ENCODE results near the gene NDUFC2. TPM values are rescaled to one million over a fixed set of nuclear protein-coding genes. Genes with fewer than 3 reads are reported as not detected.

Gene NDUFC2
- total and polyA plus RNA-seq, 2 of the 8 experiments (the other 6 are each of a cell fraction or from before 2014, with no cell fraction given), result 216 to 356 TPM

DNA sequence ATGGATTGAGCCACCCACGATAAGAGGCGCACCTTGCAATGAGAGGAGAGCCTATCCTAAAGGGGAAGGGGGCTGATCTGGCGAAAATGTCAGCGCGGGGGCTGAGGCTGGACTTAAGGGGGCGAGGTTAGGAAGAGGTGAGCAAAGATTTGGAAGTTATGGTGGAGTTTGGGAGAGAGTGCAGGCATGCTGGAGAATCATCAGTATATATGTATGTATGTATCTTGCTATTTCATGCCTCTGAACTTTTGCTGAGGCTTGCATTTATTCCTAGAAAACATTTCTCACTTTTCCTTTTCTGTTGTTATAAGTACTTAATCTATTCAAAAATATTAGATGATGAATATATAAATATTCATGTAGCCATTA, 33.2 kb downstream of the NDUFC2 start:
- Histone ChIP-seq H2BK12ac (ENCODE audit: low read depth, low read length) (no peak overlapping the region), H4K5ac (ENCODE audit: insufficient read length, low read depth, low read length) (no peak overlapping the region), H3K14ac (ENCODE audit: insufficient read length) (no peak overlapping the region), H3K4me1 (replicated peaks in 1 of 4; ENCODE audit: control insufficient read depth in 3 of 4, insufficient read depth in 4 of 4, low read length in 3 of 4) (peaks cover 0 to 10% (median 2%) of the 10 kb centered on the region in 4 experiments; a peak in 5 of 7 replicates), H3K9me3 (ENCODE audit: insufficient read depth in 2 of 2, low read depth in 1 of 2, low read length in 1 of 2) (no peaks in the 10 kb centered on the region), H3K27ac (ENCODE audit: low read depth, low read length) (no peak overlapping the region), H2AFZ (ENCODE audit: low read length) (peak overlapping the region; percentile 88; the same call in 1 of the 2 replicates), H2AK5ac (ENCODE audit: low read depth, low read length) (no peak overlapping the region), H3K4ac (replicated peaks; ENCODE audit: insufficient read length, low read depth, low read length) (no peak overlapping the region), H2BK15ac (ENCODE audit: low read length) (no peak overlapping the region), H3K56ac (replicated peaks; ENCODE audit: insufficient read length, low read depth, low read length) (no peak overlapping the region), H3K9ac (replicated peaks in 1 of 4; ENCODE audit: extremely low read depth in 1 of 4, low read depth in 3 of 4, low read length in 3 of 4) (no peak overlapping the region; a peak in 1 of 7 replicates), H3K23me2 (ENCODE audit: low read depth, low read length) (peaks cover 2% of the 10 kb centered on the region; the same call in 1 of the 2 replicates), H3K18ac (ENCODE audit: extremely low read depth, low read length) (0 out of 2 replicates have a peak overlapping the region, but pooled peaks have one; percentile 73), H4K8ac (ENCODE audit: extremely low read depth, insufficient read depth, low read length) (no peak overlapping the region), H2BK120ac (replicated peaks; ENCODE audit: low read depth, low read length) (no peak overlapping the region), H2BK20ac (ENCODE audit: low read length) (no peak overlapping the region), H3K4me3 (ENCODE audit: extremely low read depth in 1 of 4, insufficient read depth in 2 of 4, low read depth in 3 of 4, low read length in 4 of 4) (peak overlapping the region in 2 of 4 experiments; percentile 3 to 44; a peak in 1 of 8 replicates), H4K91ac (replicated peaks; ENCODE audit: insufficient read length, low read length) (peak overlapping the region; percentile 56), H3K79me1 (ENCODE audit: low read depth, low read length) (no peaks in the 10 kb centered on the region), H3K4me2 (ENCODE audit: insufficient read depth in 1 of 2, low read depth in 2 of 2, low read length in 2 of 2) (peak overlapping the region; percentile 53 to 68), H3K36me3 (ENCODE audit: control insufficient read depth in 2 of 4, insufficient read depth in 4 of 4, low read length in 3 of 4) (no peaks in the 10 kb centered on the region), H4K20me1 (replicated peaks in 1 of 2; ENCODE audit: control insufficient read depth in 1 of 2, insufficient read depth in 2 of 2, low read length in 2 of 2) (no peaks in the 10 kb centered on the region), H3K27me3 (replicated peaks in 1 of 4; ENCODE audit: control insufficient read depth in 3 of 4, extremely low read depth in 1 of 4, insufficient read depth in 3 of 4, low read length in 3 of 4) (no peaks in the 10 kb centered on the region), H3K79me2 (ENCODE audit: control insufficient read depth in 1 of 2, insufficient read depth in 2 of 2, low read length in 2 of 2) (no peaks in the 10 kb centered on the region), H3K23ac (ENCODE audit: insufficient read length) (no peak overlapping the region), H2BK5ac (ENCODE audit: low read depth, low read length) (no peak overlapping the region)
- DNase-seq (ENCODE audit: low read depth in 1 of 2, low spot score in 2 of 2), result no peak
- no peak for FAIRE-seq
- ChIA-PET POLR2A (ENCODE audit: partially characterized antibody) (interaction anchor here (0.6 to 1.8 kb wide), 6 partner anchors 9 to 168 kb away, joined by 3 to 5 read pairs (median 4); partner anchors contain the start of genes INTS4 and NDUFC2), CTCF (ENCODE audit: partially characterized antibody) (interaction anchor here (0.6 to 5.9 kb wide), 18 partner anchors 9 to 807 kb away, joined by 3 to 92 read pairs (median 5); partner anchors contain the start of genes INTS4 and NDUFC2)
- 7% methylated on average over 6 of the region's 6 CpGs; no CpG with 5 or more reads in 1 of the 2 experiments for WGBS, 2 experiments (ENCODE audit: extremely low coverage in 1 of 2, insufficient coverage in 1 of 2, insufficient read length in 1 of 2, insufficient replicate concordance in 2 of 2, low coverage in 1 of 2, low lambda C conversion rate in 2 of 2, missing lambda C conversion rate in 1 of 2)
- no peak for TF ChIP-seq HDAC6 (IDR thresholded peaks at IDR 0.05; ENCODE audit: low read depth, low read length)
- TF ChIP-seq SAP30 (IDR thresholded peaks at IDR 0.05; ENCODE audit: insufficient read depth, insufficient replicate concordance, low read length), result no peak
- TF ChIP-seq, protein P1, sequence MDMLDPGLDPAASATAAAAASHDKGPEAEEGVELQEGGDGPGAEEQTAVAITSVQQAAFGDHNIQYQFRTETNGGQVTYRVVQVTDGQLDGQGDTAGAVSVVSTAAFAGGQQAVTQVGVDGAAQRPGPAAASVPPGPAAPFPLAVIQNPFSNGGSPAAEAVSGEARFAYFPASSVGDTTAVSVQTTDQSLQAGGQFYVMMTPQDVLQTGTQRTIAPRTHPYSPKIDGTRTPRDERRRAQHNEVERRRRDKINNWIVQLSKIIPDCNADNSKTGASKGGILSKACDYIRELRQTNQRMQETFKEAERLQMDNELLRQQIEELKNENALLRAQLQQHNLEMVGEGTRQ (IDR thresholded peaks at IDR 0.05; ENCODE audit: low read length), result no peak
- no peak for TF ChIP-seq BACH1 (IDR thresholded peaks at IDR 0.05; ENCODE audit: low read length)
- TF ChIP-seq TBP (IDR thresholded peaks at IDR 0.05; ENCODE audit: low read depth, low read length), result no peak
- TF ChIP-seq MAFK (IDR thresholded peaks at IDR 0.05; ENCODE audit: low read depth, low read length), result no peak
- TF ChIP-seq CREB1 (IDR thresholded peaks at IDR 0.05), result no peak
- no peak for TF ChIP-seq NRF1 (IDR thresholded peaks at IDR 0.05; ENCODE audit: low read depth, low read length)
- no peak for TF ChIP-seq KDM4A (IDR thresholded peaks at IDR 0.05; ENCODE audit: low read depth, low read length, severe bottlenecking)
- TF ChIP-seq YY1 (IDR thresholded peaks at IDR 0.05; ENCODE audit: low read depth, low read length), result no peak
- no peak for TF ChIP-seq PHF8 (conservative IDR thresholded peaks at IDR 0.05; ENCODE audit: low read depth, low read length)
- no peak for TF ChIP-seq JUN (IDR thresholded peaks at IDR 0.05; ENCODE audit: low read depth, low read length)

Data from H1 (cell line).